A673 (cell line): ENCODE measurements around the gene SLC15A3. TPM values are rescaled to one million over a fixed set of nuclear protein-coding genes. Genes with fewer than 3 reads are reported as not detected.

ENCODE experiments used
- BruUV-seq: library from RNA; stranded (reverse); fragments of 400-500 nt; replicated peaks from 2 replicates; lab custom pipeline; 2021; lab: Mats Ljungman, UMichigan
- CTCF ChIA-PET: fragments of 300-600 bp; sonication (Branson Sonifier 250); formaldehyde crosslinking; loops from one replicate; lab custom pipeline; 2022; ENCODE audit warnings: antibody characterized with exemption; lab: Charles Lee
- POLR2A ChIA-PET: fragments of 300-600 bp; sonication (Branson Sonifier 250); formaldehyde crosslinking; loops from one replicate; lab custom pipeline; 2022; ENCODE audit warnings: antibody characterized with exemption; ENCODE audit not compliant: low non-redundant PET; lab: Charles Lee
- DNase-seq: peaks from one replicate; pipeline ENCODE4 v3.0.0-alpha.2; 2015; ENCODE audit warnings: low spot score
- H3K27ac ChIP-seq: fragments of 200-600 bp; sonication (generic); 2 replicates; pipeline ENCODE4 v1.5.1; 2016; ENCODE audit warnings: mixed run types, low read depth, mild to moderate bottlenecking, mixed read lengths, antibody characterized with exemption, low read length; ENCODE audit not compliant: poor library complexity, severe bottlenecking
- H3K27me3 ChIP-seq: fragments of 200-600 bp; sonication (generic); replicated peaks from 2 replicates; pipeline ENCODE4 v1.6.1; 2017; ENCODE audit warnings: mixed run types, low read depth, mild to moderate bottlenecking, mixed read lengths, antibody characterized with exemption, low read length; ENCODE audit not compliant: insufficient read depth, poor library complexity
- H3K36me3 ChIP-seq: fragments of 200-600 bp; sonication (generic); 2 replicates; pipeline ENCODE4 v1.6.1; 2016; ENCODE audit warnings: mixed run types, mild to moderate bottlenecking, mixed read lengths, antibody characterized with exemption, low read length; ENCODE audit not compliant: insufficient read depth, poor library complexity, severe bottlenecking
- H3K4me1 ChIP-seq: fragments of 200-600 bp; sonication (generic); 2 replicates; pipeline ENCODE4 v1.6.1; 2017; ENCODE audit warnings: mixed run types, mild to moderate bottlenecking, mixed read lengths, antibody characterized with exemption, low read length; ENCODE audit not compliant: insufficient read depth, poor library complexity, severe bottlenecking
- H3K4me3 ChIP-seq: fragments of 200-600 bp; sonication (generic); 2 replicates; pipeline ENCODE4 v1.5.1; 2016; ENCODE audit warnings: low read depth, mixed run types, mild to moderate bottlenecking, mixed read lengths, low read length; ENCODE audit not compliant: poor library complexity, severe bottlenecking
- H3K9me3 ChIP-seq: fragments of 200-600 bp; sonication (generic); 2 replicates; pipeline ENCODE4 v1.6.1; 2016; ENCODE audit warnings: mixed run types, low read depth, mild to moderate bottlenecking, mixed read lengths, antibody characterized with exemption, low read length; ENCODE audit not compliant: poor library complexity, severe bottlenecking
- EZH2 ChIP-seq: fragments of 200-600 bp; sonication (generic); IDR thresholded peaks from 2 replicates; pipeline ENCODE4 v1.6.1; 2017; ENCODE audit warnings: borderline replicate concordance, low read depth, mild to moderate bottlenecking, mixed read lengths, antibody characterized with exemption, low read length; ENCODE audit not compliant: poor library complexity, severe bottlenecking
- intact Hi-C: fragments of 100-400 bp; cut with micrococcal nuclease; formaldehyde crosslinking; loops from one replicate; pipeline ENCODE4 v1.10.0; 2022; ENCODE audit not compliant: unreplicated experiment
- total RNA-seq: library from RNA; stranded (reverse); gene quantifications from 2 replicates; pipeline ENCODE4 v1.2.3, GENCODE V29; 2021
- TF ChIP-seq, protein P1 (sequence below): fragments of 300-800, 200-600 bp; sonication (generic); conservative IDR thresholded peaks from 2 replicates; pipeline ENCODE4 v1.5.1; 2017; ENCODE audit warnings: low read depth, mild to moderate bottlenecking, antibody characterized with exemption, low read length, moderate library complexity, mixed read lengths

SLC15A3 gene
- total RNA-seq, 1 experiment from 2014 or later, result not detected

DNA sequence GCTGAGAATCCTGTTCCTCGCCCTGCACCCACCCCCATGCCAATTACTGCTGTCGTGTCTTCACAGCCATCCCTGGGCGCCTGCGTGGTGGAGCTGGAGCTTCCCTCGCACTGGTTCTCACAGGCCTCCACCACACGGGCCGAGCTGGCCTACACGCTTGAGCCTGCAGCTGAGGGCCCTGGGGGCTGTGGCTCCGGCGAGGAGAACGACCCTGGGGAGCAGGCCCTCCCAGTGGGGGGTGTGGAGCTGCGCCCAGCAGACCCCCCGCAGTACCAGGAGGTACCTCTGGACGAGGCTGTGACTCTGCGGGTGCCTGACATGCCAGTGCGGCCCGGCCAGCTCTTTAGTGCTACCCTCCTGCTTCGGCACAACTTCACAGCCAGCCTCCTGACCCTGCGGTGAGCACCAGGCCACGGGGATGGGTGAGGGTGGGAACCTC lies 23.4 kb downstream of the SLC15A3 start:
- intact Hi-C loops, result no loop called here
- TF ChIP-seq, protein P1, sequence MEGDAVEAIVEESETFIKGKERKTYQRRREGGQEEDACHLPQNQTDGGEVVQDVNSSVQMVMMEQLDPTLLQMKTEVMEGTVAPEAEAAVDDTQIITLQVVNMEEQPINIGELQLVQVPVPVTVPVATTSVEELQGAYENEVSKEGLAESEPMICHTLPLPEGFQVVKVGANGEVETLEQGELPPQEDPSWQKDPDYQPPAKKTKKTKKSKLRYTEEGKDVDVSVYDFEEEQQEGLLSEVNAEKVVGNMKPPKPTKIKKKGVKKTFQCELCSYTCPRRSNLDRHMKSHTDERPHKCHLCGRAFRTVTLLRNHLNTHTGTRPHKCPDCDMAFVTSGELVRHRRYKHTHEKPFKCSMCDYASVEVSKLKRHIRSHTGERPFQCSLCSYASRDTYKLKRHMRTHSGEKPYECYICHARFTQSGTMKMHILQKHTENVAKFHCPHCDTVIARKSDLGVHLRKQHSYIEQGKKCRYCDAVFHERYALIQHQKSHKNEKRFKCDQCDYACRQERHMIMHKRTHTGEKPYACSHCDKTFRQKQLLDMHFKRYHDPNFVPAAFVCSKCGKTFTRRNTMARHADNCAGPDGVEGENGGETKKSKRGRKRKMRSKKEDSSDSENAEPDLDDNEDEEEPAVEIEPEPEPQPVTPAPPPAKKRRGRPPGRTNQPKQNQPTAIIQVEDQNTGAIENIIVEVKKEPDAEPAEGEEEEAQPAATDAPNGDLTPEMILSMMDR, result no peak
- TF ChIP-seq EZH2, result no peak
- H3K9me3 ChIP-seq, result no peaks in the 10 kb centered on the region
- no peak for DNase-seq
- H3K4me1 ChIP-seq, result peaks cover 17% of the 10 kb centered on the region
- H3K4me3 ChIP-seq, result no peak overlapping the region
- ChIA-PET POLR2A (no interaction called here), CTCF (no interaction called here)
- H3K36me3 ChIP-seq, result peaks cover 27% of the 10 kb centered on the region
- no peaks in the 10 kb centered on the region for H3K27me3 ChIP-seq
- H3K27ac ChIP-seq, result no peak overlapping the region
- no TSS peak for BruUV-seq

DNA sequence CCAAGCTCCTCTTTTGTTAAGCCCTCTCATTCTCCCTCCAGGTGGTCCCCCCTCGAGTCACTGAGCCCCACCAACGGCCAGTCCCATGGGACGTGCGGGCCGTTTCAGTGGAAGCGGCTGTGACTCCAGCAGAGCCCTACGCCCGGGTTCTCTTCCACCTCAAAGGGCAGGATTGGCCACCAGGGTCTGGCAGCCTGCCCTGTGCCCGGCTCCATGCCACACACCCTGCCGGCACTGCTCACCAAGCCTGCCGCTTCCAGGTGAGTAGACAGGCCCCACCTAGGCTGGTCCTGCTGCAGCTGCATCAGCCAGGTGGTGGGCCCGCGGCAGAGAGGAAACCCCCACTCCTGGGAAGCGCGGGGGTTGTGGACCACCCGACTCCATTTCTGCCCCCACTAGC lies 24.4 kb downstream of the SLC15A3 start:
- ChIA-PET CTCF (no interaction called here), POLR2A (no interaction called here)
- no peak overlapping the region for H3K27ac ChIP-seq
- H3K4me1 ChIP-seq, result peaks cover 20% of the 10 kb centered on the region
- H3K4me3 ChIP-seq, result no peak overlapping the region
- intact Hi-C loops, result no loop called here
- peaks cover 27% of the 10 kb centered on the region for H3K36me3 ChIP-seq
- no peaks in the 10 kb centered on the region for H3K27me3 ChIP-seq
- DNase-seq, result no peak
- H3K9me3 ChIP-seq, result no peaks in the 10 kb centered on the region
- TF ChIP-seq, protein P1, result no peak
- no peak for TF ChIP-seq EZH2
- no TSS peak for BruUV-seq

DNA sequence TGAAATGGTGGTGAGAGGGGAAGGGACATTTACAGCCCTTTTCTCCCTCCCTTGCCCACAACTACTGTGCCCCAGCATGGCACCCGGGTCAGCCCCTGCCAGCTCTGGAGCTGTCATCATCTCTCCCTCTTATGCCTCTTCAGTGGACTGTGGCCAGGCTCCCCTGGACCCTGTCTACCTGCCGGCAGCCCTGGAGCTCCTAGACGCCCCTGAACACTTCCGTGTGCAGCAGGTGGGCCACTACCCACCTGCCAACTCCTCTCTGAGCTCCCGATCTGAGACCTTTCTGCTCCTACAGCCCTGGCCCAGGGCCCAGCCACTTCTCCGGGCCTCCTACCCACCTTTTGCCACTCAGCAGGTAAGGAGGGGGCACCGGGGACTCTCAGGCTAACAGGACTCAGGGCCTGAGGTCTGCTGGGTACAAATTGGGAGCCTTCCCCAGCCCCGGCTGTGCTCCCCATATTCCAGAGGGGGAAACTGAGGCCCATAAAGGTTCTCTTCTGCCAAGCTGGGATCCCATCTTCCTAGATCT lies 24.8 kb downstream of the SLC15A3 start:
- TF ChIP-seq, protein P1, result no peak
- TF ChIP-seq EZH2, result no peak
- no peak for DNase-seq

More for the DNA sequence above, 24.8 kb downstream of the SLC15A3 start:
- intact Hi-C loops, result no loop called here
- Histone ChIP-seq H3K4me1 (peaks cover 20% of the 10 kb centered on the region), H3K27me3 (no peaks in the 10 kb centered on the region), H3K27ac (no peak overlapping the region), H3K4me3 (no peak overlapping the region), H3K9me3 (no peaks in the 10 kb centered on the region), H3K36me3 (peaks cover 27% of the 10 kb centered on the region)
- ChIA-PET POLR2A (no interaction called here), CTCF (interaction anchor here (0.5 kb wide), 1 partner anchor 8 kb away, joined by 6 read pairs; no protein-coding TSS in a partner anchor)
- BruUV-seq, result no TSS peak
